CD4-positive, alpha-beta T cell treated with Interleukin-21 for 1 hour (primary cell): Measurements from ENCODE around the gene KLC3.

Experiments used
- DNase-seq: peaks from one replicate; pipeline ENCODE4 v3.0.0-alpha.2; 2020

The KLC3 gene

DNA sequence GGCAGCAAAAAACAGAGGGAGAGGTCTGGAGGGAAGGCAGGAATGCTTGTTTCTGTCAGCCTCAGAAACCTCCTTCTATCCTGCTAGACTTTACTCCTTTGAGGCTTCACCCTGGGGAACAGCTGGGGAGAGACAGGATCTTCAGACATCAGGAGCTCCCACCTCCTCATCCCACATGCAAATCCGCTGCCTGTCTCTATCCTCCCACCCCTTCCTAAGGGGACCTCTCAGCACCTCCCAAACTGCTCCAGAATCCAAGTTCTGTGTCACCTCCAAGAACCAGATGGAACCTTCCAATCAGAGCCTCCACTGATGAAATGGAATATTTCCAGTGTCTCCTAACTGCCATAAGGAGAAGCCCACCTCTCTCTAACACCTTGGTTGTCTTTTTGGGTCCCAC is 39.6 kb downstream of the KLC3 start:
- no peak for DNase-seq

DNA sequence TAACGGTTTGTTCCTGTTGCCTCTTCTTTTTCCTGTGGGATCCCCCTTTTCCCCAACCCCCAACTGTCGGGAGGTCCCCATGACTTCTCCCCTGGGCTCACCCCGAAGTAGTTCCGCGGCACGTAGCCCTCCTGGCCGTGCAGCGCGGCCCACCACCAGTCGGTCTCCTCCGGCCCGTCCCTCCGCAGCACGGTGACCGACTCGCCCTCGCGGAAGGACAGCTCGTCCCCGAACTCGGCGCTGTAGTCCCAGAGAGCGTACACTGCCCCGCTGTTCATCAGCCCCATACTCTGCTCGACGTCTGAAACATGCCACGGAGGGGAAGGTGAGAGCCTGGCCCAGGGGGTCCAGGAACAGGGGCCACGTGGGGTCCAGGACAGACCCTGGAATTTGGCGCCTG is 41.9 kb downstream of the KLC3 start:
- no peak for DNase-seq

DNA sequence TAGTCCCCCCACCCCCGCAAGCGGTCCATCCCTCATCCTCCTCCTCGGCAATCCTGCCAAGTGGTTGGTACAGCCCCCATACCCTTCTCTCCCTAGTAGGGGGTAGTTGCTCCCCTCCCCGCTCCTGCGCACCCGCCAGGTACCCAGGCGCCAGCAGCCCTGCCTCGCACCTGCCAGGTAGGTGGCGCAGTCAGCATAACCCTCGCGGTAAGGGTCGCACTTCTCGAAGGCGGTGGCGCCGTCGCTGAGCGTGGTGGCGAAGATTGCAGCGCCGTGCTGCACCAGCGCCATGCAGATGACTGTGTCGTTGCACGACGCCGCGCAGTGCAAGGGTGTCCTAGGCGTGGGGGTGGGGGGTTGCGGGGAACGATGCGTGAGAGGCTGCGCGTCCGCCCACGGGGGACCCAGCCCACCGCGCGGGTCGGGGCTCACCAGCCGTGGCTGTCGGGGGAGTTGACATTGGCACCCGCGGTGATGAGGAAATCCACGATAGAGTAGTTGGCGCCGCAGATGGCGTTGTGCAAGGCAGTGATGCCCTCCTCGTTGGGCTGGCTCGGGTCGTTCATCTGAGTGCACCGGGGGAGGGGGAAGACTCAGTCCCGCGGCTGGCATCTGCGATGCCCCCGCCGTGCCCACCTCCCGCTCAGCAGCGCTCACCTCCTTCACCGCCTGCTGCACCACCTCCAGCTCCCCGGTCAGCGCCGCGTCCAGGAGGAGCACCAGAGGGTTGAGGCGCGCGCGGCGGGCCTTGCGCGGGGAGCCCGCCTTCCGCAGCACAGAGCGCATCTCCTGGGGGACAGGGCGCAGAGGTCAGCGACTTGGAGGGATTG is 45.1 kb downstream of the KLC3 start:
- DNase-seq: no peak

DNA sequence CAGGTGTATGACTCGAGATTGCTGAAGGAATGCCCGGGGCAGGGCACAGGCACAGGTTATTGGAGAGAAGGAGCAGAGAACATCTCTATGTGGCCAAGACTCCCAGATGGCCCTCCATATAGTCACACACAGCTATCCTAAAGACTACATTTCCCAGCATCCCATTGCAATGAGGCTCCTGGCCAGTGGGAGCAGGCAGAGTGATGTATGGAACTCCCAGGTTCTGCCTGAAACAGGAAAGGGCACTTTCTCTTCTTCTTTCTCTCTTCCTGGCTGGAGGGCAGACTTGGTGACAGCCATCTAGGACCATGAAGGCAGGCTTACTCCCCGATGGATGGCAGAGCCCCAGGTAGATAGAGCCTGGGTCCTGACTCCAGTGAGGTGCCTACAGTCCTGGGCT is 50.8 kb downstream of the KLC3 start:
- DNase-seq: no peak

DNA sequence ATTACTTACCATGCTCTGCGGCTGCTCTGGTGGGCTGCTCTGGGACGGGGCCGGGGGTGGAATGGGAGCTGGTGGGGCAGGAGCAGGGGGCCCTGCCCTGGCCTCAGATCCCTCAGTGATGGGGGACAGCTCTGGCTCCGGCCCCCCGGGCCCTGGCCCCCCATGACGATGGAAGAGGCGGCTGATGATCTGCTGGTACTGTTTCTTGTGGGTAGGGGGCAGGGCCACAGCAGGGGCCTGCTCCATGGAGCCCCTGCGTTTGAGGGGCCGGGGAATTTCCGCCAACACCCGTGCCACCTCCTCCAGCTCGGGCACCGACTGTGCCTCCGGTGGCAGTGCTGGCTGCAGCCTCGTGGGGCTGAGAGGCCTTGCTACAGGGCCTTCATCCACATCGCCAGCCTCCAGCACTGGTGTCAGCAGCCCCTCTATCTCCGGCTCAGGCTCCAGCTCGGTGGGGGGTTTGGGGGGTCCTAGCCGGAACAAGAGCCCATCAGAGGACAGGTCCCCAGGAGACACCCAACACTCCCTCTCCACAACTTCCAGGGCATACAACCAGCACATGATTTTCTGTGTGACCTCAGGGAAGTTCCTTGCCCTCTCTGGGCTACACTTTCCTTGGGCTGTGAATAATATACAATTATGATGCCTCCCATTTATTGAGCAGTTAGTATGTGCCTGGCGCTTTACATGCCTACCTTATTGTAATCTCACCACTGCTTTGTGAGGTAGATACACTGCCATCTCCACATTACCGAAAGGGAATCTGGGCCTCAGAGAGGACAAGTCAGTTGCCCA is 51.5 kb downstream of the KLC3 start:
- DNase-seq: no peak

DNA sequence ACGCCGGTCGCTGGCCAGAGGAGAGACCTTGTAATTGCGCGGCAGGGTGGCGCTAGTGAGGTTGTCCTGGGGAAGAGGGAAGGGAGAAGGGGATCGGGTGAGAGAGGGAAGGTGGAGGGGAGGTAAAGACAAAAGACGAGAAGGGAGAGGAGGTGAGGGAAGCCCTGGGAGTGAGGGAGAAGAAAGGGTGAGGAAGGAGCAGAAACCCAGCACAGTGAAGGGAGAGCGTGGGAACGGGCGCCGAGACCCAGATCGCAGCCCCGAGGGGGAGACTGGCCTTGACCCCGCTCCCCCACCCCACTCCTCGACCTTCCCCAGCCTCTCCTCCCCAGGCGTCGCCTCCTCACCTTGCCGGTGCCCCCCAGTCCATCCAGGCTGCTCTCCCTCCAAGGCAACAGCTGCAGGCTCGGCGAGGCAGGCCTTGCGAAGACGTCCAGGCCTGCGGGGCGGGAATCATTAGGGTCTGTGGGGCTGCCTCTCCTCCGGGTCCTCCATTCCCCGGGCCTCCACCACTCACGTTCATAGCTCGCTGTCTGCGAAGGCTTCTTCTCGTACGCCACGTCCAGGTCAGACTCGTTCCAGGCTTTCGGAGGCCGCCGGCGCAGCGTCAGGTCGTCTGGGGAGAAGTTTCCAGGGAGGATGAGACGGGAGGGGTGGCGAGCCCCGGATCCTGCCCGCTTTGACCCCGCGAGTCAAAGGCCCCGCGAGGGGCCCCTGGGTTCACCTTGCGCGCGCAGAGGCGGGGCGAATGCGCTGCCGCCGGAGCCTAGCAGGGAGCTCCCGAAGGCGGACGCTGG is 55.5 kb downstream of the KLC3 start:
- no peak for DNase-seq

DNA sequence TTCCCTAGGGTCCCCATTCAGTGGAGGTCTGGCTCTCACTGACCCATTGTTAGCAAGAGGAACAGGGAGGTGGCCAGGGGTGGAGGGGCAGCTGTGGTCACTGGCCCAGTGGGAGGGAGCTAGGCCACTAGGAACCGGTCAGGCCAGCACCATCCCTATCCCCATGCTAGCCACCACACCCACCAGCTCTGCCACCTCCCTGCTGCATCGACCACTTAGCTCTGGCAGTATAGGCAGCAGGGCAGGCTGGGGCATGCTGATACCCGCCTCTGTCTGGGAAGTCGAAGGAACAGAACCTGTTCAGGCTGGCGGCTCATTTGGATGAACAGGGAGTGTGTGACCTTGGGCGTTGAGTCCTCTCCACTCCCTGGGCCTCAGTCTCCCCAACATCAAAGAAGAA is 59.6 kb downstream of the KLC3 start:
- DNase-seq: no peak
